GM12878 (cell line): ENCODE results near the gene RALGPS1. TPM values are rescaled to one million over a fixed set of nuclear protein-coding genes. Genes with fewer than 3 reads are reported as not detected.

Experiments used
- ATAC-seq: fragments of 200-7000 bp; cut with Tn5 transposase; 3 replicates; pipeline ENCODE4 v1.9.1; 2020; ENCODE audit warnings: mild to moderate bottlenecking, moderate library complexity
- BruUV-seq: library from RNA; stranded (reverse); fragments of 400-500 nt; replicated peaks from 2 replicates; lab custom pipeline; 2021; lab: Mats Ljungman, UMichigan
- CTCF ChIA-PET: fragments of 300-600 bp; sonication (Branson Sonifier 250); formaldehyde crosslinking; extraction: SDS; loops from one replicate; lab custom pipeline; 2021; ENCODE audit warnings: inconsistent platforms; lab: Yijun Ruan, JAX
- POLR2A ChIA-PET: fragments of 350-600 bp; formaldehyde crosslinking; extraction: SDS; loops from one replicate; lab custom pipeline; 2021; ENCODE audit warnings: inconsistent platforms; lab: Charles Lee
- RAD21 ChIA-PET: fragments of 300-600 bp; sonication (Branson Sonifier 250); formaldehyde crosslinking; loops from one replicate; lab custom pipeline; 2023; ENCODE audit warnings: antibody characterized with exemption; ENCODE audit not compliant: unreplicated experiment; lab: Charles Lee
- SMC1A ChIA-PET: fragments of 300-600 bp; sonication (Branson Sonifier 250); formaldehyde crosslinking; loops from one replicate; lab custom pipeline; 2023; ENCODE audit not compliant: unreplicated experiment, uncharacterized antibody; lab: Charles Lee
- DNase-seq: peaks from one replicate; pipeline ENCODE4 v3.0.0-alpha.2; 2011; ENCODE audit warnings: low read depth, low spot score
- FAIRE-seq: peaks from 3 replicates; lab custom pipeline; 2011; peaks lifted over from hg19 to GRCh38; lab: Jason Lieb, UNC
- H2AFZ ChIP-seq: 2 replicates; pipeline ENCODE4 v1.6.0; 2011; ENCODE audit warnings: low read depth, low read length, control low read depth; ENCODE audit not compliant: control insufficient read depth
- H3K27ac ChIP-seq: 2 replicates; pipeline ENCODE4 v1.5.1; 2011; ENCODE audit warnings: control low read depth; ENCODE audit not compliant: control insufficient read depth, insufficient read depth
- H3K27me3 ChIP-seq, 2 experiments: replicated peaks in 1 of 2; 2 replicates each; pipeline versions ENCODE4 v1.6.0 to v1.6.1; 2011; ENCODE audit warnings: low read length in 1 of 2; ENCODE audit not compliant: control insufficient read depth in 2 of 2, insufficient read depth in 2 of 2
- H3K36me3 ChIP-seq, 2 experiments: 2 replicates each; pipeline ENCODE4 v1.5.1; 2011; ENCODE audit warnings: low read length in 1 of 2; ENCODE audit not compliant: control insufficient read depth in 2 of 2, insufficient read depth in 2 of 2
- H3K4me1 ChIP-seq: 2 replicates; pipeline ENCODE4 v1.6.1; 2011; ENCODE audit warnings: mild to moderate bottlenecking, low read length, moderate library complexity, mixed read lengths; ENCODE audit not compliant: control insufficient read depth, insufficient read depth
- H3K4me2 ChIP-seq: 2 replicates; pipeline ENCODE4 v1.6.0; 2011; ENCODE audit warnings: control low read depth; ENCODE audit not compliant: control insufficient read depth, insufficient read depth
- H3K4me3 ChIP-seq: fragments of 200-600 bp; sonication (generic); 2 replicates; pipeline ENCODE4 v1.5.1; 2016
- H3K79me2 ChIP-seq: 2 replicates; pipeline ENCODE4 v1.6.0; 2011; ENCODE audit warnings: low read length; ENCODE audit not compliant: control insufficient read depth, insufficient read depth
- H3K9ac ChIP-seq: 2 replicates; pipeline ENCODE4 v1.8.0; 2011; ENCODE audit warnings: low read length, control low read depth, mixed read lengths; ENCODE audit not compliant: control insufficient read depth, insufficient read depth
- H3K9me3 ChIP-seq: replicated peaks from 3 replicates; pipeline ENCODE4 v1.5.1; 2011; ENCODE audit warnings: mild to moderate bottlenecking, low read length; ENCODE audit not compliant: control insufficient read depth, insufficient read depth
- H4K20me1 ChIP-seq: 2 replicates; pipeline ENCODE4 v1.6.0; 2011; ENCODE audit not compliant: control insufficient read depth, insufficient read depth
- BCL3 ChIP-seq: IDR thresholded peaks from 2 replicates; pipeline ENCODE4 v1.6.1; 2011; ENCODE audit warnings: borderline replicate concordance, low read depth, mild to moderate bottlenecking, moderate library complexity, low read length; ENCODE audit not compliant: insufficient read depth, poor library complexity, severe bottlenecking
- ETV6 ChIP-seq, 2 experiments: fragments of 450-650 bp in 1 of 2; IDR thresholded peaks in 1 of 2; conservative IDR thresholded peaks in 1 of 2; 2 replicates each; pipeline ENCODE4 v1.6.1; 2014; ENCODE audit warnings: antibody characterized with exemption in 1 of 2, borderline replicate concordance in 1 of 2, low read depth in 1 of 2, mild to moderate bottlenecking in 1 of 2, moderate library complexity in 1 of 2
- GATAD2B ChIP-seq: fragments of 450-650 bp; conservative IDR thresholded peaks from 2 replicates; pipeline ENCODE4 v1.6.1; 2017; ENCODE audit warnings: low read depth, mild to moderate bottlenecking, moderate library complexity
- IKZF2 ChIP-seq, 2 experiments: fragments of 450-650 bp; IDR thresholded peaks; 2 replicates each; pipeline ENCODE4 v1.6.1; 2017; ENCODE audit warnings: mild to moderate bottlenecking in 2 of 2, moderate library complexity in 2 of 2
- NR2C2 ChIP-seq: IDR thresholded peaks from 2 replicates; pipeline ENCODE4 v1.6.1; 2011; ENCODE audit warnings: borderline replicate concordance, low read depth; ENCODE audit not compliant: control insufficient read depth, insufficient read length
- PAX8 ChIP-seq: fragments of 450-650 bp; IDR thresholded peaks from 2 replicates; pipeline ENCODE4 v1.6.1; 2017; ENCODE audit warnings: mild to moderate bottlenecking, moderate library complexity
- PRDM15 ChIP-seq: fragments of 450-650 bp; formaldehyde crosslinking; IDR thresholded peaks from 2 replicates; pipeline ENCODE4 v1.4.0; 2020; ENCODE audit warnings: mild to moderate bottlenecking, moderate library complexity
- RAD51 ChIP-seq: fragments of 450-650 bp; IDR thresholded peaks from 2 replicates; pipeline ENCODE4 v1.6.1; 2016; ENCODE audit warnings: moderate library complexity, mild to moderate bottlenecking, inconsistent platforms
- RELB ChIP-seq: fragments of 450-650 bp; IDR thresholded peaks from 2 replicates; pipeline ENCODE4 v1.6.1; 2017; ENCODE audit warnings: low read depth, mild to moderate bottlenecking, moderate library complexity
- STAT3 ChIP-seq: IDR thresholded peaks from 2 replicates; pipeline ENCODE4 v1.6.1; 2011; ENCODE audit warnings: low read depth, low read length, improper control_type of control experiment
- ZBTB4 ChIP-seq: fragments of 450-650 bp; formaldehyde crosslinking; IDR thresholded peaks from 2 replicates; pipeline ENCODE4 v1.4.0; 2022; ENCODE audit warnings: mild to moderate bottlenecking, moderate library complexity
- ZNF217 ChIP-seq: fragments of 450-650 bp; IDR thresholded peaks from 2 replicates; pipeline ENCODE4 v1.6.1; 2017; ENCODE audit warnings: antibody characterized with exemption, mild to moderate bottlenecking
- WGBS: methylation state at CpG from one replicate; pipeline ENCODE4 v1.1.6; 2016; ENCODE audit warnings: low lambda C conversion rate; ENCODE audit not compliant: insufficient replicate concordance, insufficient coverage; ENCODE audit errors: missing lambda C conversion rate; 5-methylcytosine and 5-hydroxymethylcytosine counted together
- in situ Hi-C: fragments of 300-500 bp; cut with MboI; formaldehyde crosslinking; loops from 9 replicates; pipeline ENCODE4 v1.14.3; 2018; ENCODE audit warnings: mixed read lengths
- intact Hi-C: fragments of 100-400 bp; cut with micrococcal nuclease; formaldehyde crosslinking; loops from one replicate; pipeline ENCODE4 v1.14.2; 2022; ENCODE audit not compliant: unreplicated experiment
- polyA plus RNA-seq, 11 experiments: library from polyadenylated mRNA; depleted of rRNA in 4 of 11; unstranded in 6 of 11; stranded (reverse) in 5 of 11; fragments of >200 nt; fragmentation: Nextera tagmentation in 4 of 11; fragmentation: Illumina TruSeq in 1 of 11; extraction: Ambion mirVana in 4 of 11; extraction: Trizol in 1 of 11; gene quantifications; 1 replicate in 1 of 11; 2 replicates in 10 of 11; pipeline versions ENCODE4 v1.2.1 to v1.2.3, GENCODE V29; 2011 to 2016; ENCODE audit warnings: inconsistent platforms in 2 of 11, missing spikeins in 2 of 11, low read depth in 1 of 11
- total RNA-seq, 4 experiments: library from RNA; depleted of rRNA in 3 of 4; stranded (reverse); fragments of >200 nt in 3 of 4; fragmentation: Illumina TruSeq in 1 of 4; extraction: Trizol in 1 of 4; gene quantifications; 2 replicates each; pipeline versions ENCODE4 v1.2.1 to v1.2.3, GENCODE V29; 2013 to 2021

The RALGPS1 gene
- total and polyA plus RNA-seq, 10 of the 15 experiments (the other 5 are each of a cell fraction or from before 2014, with no cell fraction given), result 0.13 to 5.6 (median 2.7) TPM

GRCh38 chr9:127233989-127234388 is 319.4 kb downstream of the RALGPS1 start:
- BruUV-seq, result no TSS peak
- no peak overlapping the region for H3K4me3 ChIP-seq
- no peak overlapping the region for H3K9ac ChIP-seq
- H4K20me1 ChIP-seq, result no peaks in the 10 kb centered on the region
- no peak overlapping the region for H3K4me2 ChIP-seq
- intact Hi-C loops (no loop called here), in situ Hi-C loops (no loop called here)
- ATAC-seq, result no peak
- no peak for DNase-seq
- FAIRE-seq, result no peak
- no peaks in the 10 kb centered on the region for H3K4me1 ChIP-seq
- RAD21 ChIA-PET, result no interaction called here
- H3K79me2 ChIP-seq, result no peaks in the 10 kb centered on the region
- SMC1A ChIA-PET, result interaction anchor here (0.7 kb wide), 1 partner anchor 1235 kb away, joined by 3 read pairs; no protein-coding TSS in a partner anchor
- POLR2A ChIA-PET, result interaction anchor here (1.3 kb wide), 1 partner anchor 40 kb away, joined by 3 read pairs; no protein-coding TSS in a partner anchor
- CTCF ChIA-PET, result interaction anchor here (0.9 kb wide), 1 partner anchor 11 kb away, joined by 3 read pairs; no protein-coding TSS in a partner anchor
- no peak overlapping the region for H2AFZ ChIP-seq
- no peaks in the 10 kb centered on the region for H3K36me3 ChIP-seq
- 100% methylated on average over 1 of the region's 1 CpG for WGBS
- H3K27ac ChIP-seq, result no peak overlapping the region
- H3K27me3 ChIP-seq, result no peaks in the 10 kb centered on the region; a peak in 1 of 4 replicates
- H3K9me3 ChIP-seq, result no peaks in the 10 kb centered on the region
- TF ChIP-seq PRDM15 (CRISPR knock-in tag) (no peak), RAD51 (no peak), GATAD2B (no peak), PAX8 (no peak), ETV6 (conservative IDR thresholded peaks at IDR 0.05 in 1 of 2, IDR thresholded peaks at IDR 0.05 in 1 of 2; ENCODE audit: borderline replicate concordance in 1 of 2, low read depth in 1 of 2) (no peak), ZBTB4 (CRISPR knock-in tag) (no peak), NR2C2 (no peak), IKZF2 (IDR thresholded peaks at IDR 0.05) (no peak), BCL3 (no peak), STAT3 (no peak), ZNF217 (no peak), RELB (no peak)
